RWPE1 (cell line): ENCODE data around the gene TWIST2.

Experiments used
- CTCF ChIA-PET: fragments of 350-600 bp; sonication (Branson Sonifier 250); formaldehyde crosslinking; extraction: SDS; loops from one replicate; lab custom pipeline; 2021; lab: Yijun Ruan, JAX
- POLR2A ChIA-PET: fragments of 400-600 bp; formaldehyde crosslinking; extraction: SDS; loops from one replicate; lab custom pipeline; 2020; ENCODE audit warnings: antibody characterized with exemption; ENCODE audit not compliant: low non-redundant PET; lab: Yijun Ruan, JAX
- DNase-seq: peaks from one replicate; pipeline ENCODE4 v3.0.0; 2012; ENCODE audit warnings: low spot score
- H3K27ac ChIP-seq: fragments of 450-650 bp; 2 replicates; pipeline ENCODE4 v1.5.1; 2017
- TF ChIP-seq, protein P1 (sequence below): fragments of 450-650 bp; conservative IDR thresholded peaks from 2 replicates; pipeline ENCODE4 v1.5.1; 2017; ENCODE audit warnings: low read depth, mild to moderate bottlenecking

TWIST2 gene

DNA sequence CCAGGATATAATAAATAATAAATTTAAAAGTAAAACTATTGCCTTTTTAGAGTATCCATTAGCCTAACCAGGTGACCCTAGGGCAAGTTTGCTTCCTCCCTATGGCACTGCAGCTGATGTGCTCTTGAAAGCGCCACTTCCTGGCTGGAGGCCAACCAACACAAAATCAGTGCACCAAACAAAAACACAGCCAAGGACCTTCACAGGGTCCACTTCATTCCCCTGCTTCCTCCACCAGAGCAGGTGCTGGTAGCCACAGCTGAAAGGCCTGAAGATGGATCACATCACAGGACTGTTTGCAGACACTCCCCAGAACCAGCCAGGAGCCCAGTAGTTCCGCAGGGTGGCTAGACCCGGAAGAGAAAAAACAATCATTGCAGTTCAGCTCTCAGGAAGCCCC lies 108.8 kb downstream of the TWIST2 start:
- POLR2A ChIA-PET, result no interaction called here

More for the DNA sequence above, 108.8 kb downstream of the TWIST2 start:
- DNase-seq, result no peak
- no peak overlapping the region for H3K27ac ChIP-seq
- TF ChIP-seq, protein P1, sequence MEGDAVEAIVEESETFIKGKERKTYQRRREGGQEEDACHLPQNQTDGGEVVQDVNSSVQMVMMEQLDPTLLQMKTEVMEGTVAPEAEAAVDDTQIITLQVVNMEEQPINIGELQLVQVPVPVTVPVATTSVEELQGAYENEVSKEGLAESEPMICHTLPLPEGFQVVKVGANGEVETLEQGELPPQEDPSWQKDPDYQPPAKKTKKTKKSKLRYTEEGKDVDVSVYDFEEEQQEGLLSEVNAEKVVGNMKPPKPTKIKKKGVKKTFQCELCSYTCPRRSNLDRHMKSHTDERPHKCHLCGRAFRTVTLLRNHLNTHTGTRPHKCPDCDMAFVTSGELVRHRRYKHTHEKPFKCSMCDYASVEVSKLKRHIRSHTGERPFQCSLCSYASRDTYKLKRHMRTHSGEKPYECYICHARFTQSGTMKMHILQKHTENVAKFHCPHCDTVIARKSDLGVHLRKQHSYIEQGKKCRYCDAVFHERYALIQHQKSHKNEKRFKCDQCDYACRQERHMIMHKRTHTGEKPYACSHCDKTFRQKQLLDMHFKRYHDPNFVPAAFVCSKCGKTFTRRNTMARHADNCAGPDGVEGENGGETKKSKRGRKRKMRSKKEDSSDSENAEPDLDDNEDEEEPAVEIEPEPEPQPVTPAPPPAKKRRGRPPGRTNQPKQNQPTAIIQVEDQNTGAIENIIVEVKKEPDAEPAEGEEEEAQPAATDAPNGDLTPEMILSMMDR, result no peak
- CTCF ChIA-PET, result interaction anchor here (0.7 kb wide), 1 partner anchor 106 kb away, joined by 3 read pairs; no protein-coding TSS in a partner anchor
